ENCODE results near the gene MSH2.

The MSH2 gene

GRCh38 chr2:47531378-47532042 lies 128.6 kb downstream of the MSH2 start:
- DNase-seq = no peak
